GM18499 (cell line): ENCODE measurements around the gene SLC6A5.

Experiments
- ATAC-seq: cut with Tn5 transposase; IDR thresholded peaks from one replicate; pipeline ENCODE4 v1.9.1; 2021; ENCODE audit warnings: moderate number of reproducible peaks; ENCODE audit not compliant: insufficient read depth, unreplicated experiment

SLC6A5 gene

DNA sequence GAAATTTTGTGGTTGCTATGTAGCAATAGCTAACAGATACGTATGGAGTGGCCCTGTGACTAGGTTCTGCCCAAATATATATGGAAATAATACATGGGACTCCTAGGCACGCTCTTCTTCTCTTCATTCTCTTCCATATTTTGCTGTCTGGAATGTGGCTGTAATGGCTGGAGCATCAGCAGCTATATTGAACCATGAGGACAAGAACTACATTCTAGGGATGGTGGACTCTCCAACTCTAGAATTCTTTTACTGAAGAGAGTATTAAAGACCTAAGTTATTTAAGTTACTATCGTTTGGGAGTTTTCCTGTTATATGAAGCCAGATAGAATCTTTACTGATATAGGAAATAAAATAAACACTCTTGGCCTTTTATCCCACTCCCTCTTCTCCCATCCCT is 62.4 kb downstream of the SLC6A5 start:
- no peak for ATAC-seq

DNA sequence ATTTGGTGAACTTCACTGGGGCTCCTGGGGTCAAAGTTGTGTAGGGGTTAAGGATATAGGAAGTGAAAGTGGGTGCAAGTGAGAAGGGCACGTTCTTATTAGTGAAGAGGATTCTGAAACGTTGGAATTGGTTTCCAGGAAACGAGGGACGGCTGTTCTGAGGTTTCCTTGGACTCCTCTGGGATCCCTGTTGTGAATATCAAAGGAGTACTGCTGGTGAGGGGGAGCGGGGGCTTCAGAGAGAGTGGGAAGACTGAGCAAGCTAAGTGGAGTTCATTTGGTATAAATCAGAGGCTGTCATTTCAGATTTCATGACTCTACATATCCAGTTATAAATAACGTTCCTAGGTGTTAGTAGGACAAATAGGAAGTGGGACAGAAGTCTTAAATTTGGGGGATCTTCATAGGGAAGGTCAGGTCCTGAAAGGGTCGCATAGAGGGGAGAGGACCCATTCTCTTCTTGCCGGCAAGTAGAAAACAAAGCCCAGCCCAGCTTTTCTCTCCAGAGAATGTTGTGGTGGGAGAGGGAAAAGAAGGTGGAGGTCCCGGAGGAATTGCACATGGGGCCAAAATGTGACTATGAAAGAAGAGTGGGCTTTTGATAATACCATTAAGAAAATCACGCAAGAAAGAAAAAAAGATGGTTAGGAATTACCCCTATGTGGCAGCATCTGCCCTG is 68.9 kb downstream of the SLC6A5 start:
- ATAC-seq: no peak

GRCh38 chr11:20668844-20669819 is 69.7 kb downstream of the SLC6A5 start, which contains the start of gene NELL1:
NELL1 (plus strand) TSS chr11:20669586.
- ATAC-seq: no peak

DNA sequence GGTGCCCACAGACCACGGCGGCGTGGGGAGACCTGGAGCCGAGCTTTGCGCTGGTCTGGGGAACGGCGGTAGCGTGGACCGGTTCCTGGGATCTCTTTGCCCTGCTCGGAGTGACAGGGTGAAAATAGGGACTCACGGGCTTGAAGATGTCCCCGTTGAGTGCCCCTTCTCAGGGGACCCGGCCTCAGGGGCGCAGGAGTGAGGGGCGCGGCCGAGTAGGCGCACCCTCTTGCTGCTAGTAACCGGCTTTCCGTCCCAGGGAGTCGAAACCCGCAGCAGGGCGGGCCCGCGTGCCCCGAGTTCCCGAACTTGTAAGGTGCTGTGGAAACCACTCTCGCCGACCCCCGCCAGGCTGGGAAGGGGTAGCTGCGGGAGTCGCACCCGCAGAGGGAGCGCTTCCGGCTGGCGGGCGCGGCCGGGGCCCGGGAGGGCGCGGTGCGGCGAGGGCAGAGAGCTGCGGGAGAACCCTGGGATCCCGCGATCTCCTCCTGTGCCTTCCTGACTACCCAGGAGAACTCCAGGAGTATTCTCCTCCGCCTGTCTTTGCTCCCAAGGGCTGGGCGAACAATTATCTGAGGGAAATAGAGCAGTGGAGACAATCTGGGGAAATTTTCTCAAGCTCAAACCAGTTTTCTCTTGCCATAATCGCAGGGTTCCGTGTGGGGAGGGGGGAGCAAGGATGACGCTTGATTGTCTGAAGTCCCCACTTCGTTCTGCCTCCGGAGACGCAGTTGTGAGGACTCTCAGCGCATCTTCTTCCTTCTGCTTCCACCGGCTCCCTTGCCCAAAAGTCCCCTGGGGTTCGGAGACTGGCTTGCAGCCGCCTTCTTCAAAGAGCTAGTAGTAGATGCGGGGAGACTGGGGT is 70.6 kb downstream of the SLC6A5 start:
- no peak for ATAC-seq

DNA sequence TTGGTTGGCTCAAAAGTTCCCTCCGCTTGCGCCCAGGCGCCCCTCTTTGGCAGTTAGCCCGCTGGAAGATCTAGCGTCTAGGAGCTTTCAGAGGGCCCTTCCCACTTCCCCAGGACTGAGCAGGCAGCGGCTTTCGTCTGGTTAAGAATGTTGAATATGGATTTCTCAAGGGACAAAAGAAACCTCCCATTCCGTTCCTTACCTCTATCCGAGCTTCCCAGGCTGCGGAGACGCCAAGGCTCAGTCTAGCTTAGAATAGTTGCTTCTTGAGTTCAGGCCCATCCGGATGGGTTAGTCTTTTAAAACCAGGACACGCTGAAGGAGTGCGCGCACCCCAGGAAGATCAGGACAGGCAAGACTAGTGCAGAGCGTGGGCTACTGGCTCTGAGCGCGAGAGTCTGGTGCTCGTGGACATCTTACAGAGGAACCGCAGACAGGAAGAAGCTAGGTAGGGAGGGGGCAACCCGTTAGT is 71.6 kb downstream of the SLC6A5 start:
- no peak for ATAC-seq

DNA sequence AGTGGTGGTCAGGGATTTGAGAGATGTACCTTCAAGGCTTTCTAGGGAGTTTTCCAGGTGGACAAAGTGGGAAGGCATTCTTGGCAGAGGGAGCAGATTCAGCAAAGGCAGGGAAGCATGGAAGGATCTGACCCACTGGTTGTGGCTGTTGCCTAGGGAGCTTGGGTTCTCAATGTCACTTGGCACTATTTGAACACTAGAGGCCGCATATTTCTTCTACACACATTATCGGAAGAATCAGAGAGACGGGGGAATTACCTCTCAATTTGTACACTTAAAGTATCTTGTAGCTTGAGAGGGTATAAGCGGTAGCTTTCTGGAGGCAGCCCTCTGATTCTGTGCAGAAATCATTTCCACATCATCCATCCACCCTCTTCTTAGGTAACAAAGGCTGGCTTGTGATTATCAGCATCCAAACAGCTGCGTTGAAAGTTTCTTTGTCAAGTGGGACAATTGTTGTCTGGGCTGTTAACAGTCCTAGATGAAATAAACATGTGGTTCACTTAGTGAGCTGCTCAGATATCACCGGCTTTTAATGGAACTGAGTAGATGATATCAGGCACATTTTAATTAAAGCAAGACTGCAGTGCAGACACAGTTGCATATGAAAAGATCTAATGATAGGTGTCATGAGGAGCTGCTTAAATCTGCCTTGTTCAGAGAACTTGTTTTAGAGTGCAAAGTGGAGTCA is 72.6 kb downstream of the SLC6A5 start:
- no peak for ATAC-seq

DNA sequence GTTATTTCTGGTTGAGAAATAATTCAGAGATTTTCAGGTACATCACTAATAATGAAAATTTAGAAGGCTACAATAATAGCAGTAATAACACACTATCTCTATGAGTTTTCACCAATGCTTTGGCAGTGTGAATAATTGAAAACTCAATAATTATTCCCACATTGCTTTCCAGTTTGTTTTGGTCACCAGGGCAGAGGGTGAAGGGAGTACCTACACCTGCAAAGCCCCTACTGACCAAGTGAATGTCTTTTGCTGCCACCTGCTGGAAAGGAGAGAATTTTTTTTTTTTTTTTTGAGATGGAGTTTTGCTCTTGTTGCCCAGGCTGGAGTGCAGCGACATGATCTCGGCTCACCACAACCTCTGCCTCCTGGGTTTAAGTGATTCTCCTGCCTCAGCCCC is 73.2 kb downstream of the SLC6A5 start:
- ATAC-seq: no peak

DNA sequence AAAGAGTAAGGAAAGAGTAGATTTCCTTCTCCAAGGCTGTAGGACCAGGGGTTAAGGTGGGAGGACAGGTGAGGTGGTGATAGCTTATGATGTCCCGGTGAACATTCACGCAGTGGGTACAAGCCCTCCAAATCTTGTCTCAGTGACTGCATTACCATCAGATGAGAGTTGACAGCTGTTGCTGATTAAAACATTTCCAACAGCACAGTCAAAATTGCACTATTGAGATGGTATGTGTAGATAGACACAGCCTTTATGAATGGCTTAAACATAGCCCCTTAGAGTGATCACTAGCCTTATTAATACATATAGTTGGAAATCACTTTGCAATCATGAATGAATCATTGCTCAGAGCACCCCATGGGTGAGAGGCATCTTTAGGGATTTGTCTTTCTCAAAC is 77.2 kb downstream of the SLC6A5 start:
- ATAC-seq: no peak

DNA sequence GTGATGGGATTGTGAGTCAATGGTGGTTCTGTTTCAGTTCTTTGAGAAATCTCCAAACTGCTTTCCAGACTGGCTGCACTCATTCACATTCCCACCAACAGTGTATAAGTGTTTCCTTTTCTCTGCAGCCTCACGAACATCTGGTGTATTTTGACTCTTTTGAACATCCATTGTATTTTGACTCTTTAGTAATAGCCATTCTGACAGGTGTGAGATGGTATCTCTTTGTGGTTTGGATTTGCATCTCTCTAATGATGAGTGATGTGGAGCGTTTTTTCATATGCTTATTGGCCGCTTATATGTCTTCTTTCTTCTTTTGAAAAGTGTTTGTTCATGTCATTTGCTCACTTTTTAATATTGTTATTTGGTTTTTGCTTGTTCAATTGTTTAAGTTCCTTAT is 89.4 kb downstream of the SLC6A5 start:
- no peak for ATAC-seq

DNA sequence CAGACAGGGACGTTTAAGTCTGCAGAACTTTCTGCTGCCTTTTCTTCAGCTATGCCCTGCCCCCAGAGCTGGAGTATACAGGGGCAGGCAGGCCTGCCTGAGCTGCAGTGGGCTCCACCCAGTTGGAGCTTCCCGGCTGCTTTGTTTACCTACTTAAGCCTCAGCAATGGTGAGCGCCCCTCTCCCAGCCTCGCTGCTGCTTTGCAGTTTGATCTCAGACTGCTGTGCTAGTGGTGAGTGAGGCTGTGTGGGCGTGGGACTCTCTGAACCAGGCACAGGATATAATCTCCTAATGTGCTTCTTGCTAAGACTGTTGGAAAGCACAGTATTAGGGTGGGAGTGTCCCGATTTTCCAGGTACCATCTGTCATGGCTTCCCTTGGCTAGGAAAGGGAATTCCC is 108.5 kb downstream of the SLC6A5 start:
- no peak for ATAC-seq
